Hepatocyte (in vitro differentiated cells): ENCODE measurements around the gene FXYD1.

Experiments
- EZH2 ChIP-seq: fragments of 200-600 bp; sonication (generic); IDR thresholded peaks from 2 replicates; pipeline ENCODE4 v1.6.1; 2016; ENCODE audit warnings: antibody characterized with exemption, mild to moderate bottlenecking, borderline replicate concordance
- EZH2phosphoT487 ChIP-seq: fragments of 200-600 bp; sonication (generic); IDR thresholded peaks from one replicate; pipeline ENCODE4 v1.6.1; 2018; ENCODE audit warnings: antibody characterized with exemption, mild to moderate bottlenecking, low read depth, moderate library complexity; ENCODE audit not compliant: unreplicated experiment, severe bottlenecking
- TF ChIP-seq, protein P1 (sequence below): fragments of 200-600 bp; sonication (generic); IDR thresholded peaks from 2 replicates; pipeline ENCODE4 v1.5.1; 2016; ENCODE audit warnings: antibody characterized with exemption, mild to moderate bottlenecking; ENCODE audit not compliant: poor library complexity

DNA sequence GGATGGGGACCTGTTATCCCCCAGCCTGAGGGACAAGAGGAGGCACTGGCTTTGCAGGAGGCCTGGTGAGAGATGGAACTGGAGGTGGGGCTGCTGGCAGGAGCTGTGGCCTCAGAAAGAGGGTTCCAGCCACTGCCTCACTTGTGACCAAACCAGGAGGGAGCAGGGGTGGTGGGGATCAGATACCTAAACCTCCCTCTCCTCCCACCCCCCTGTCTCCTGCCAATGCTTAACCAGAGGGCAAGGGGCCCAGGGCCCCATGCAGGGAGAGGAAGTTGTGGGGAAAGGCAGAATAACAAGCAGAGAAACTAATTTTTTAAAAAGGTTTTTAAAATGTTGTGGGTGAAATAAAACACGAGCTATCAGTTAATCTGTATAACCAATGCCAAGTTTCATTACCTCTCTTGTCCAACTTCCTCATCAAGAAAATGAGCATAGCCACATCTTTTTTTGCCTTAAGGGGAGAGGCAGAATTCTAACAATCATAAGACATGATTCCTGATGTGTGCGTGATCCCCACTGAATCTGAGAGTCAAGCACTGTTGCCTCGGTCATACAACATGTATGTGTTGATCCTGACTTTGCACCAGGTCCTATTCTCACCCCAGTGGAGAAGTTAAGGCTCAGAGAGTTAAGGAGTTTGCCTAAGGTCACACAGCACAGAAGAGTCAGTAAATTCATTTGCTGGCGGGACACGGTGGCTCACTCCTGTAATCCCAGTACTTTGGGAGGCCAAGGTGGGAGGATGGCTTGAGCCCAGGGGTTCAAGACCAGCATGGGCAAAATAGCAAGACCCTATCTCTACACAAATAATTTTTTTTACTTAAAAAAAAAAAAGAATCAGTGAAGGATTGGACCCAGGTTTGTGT lies 28.9 kb downstream of the FXYD1 start:
- TF ChIP-seq, protein P1, sequence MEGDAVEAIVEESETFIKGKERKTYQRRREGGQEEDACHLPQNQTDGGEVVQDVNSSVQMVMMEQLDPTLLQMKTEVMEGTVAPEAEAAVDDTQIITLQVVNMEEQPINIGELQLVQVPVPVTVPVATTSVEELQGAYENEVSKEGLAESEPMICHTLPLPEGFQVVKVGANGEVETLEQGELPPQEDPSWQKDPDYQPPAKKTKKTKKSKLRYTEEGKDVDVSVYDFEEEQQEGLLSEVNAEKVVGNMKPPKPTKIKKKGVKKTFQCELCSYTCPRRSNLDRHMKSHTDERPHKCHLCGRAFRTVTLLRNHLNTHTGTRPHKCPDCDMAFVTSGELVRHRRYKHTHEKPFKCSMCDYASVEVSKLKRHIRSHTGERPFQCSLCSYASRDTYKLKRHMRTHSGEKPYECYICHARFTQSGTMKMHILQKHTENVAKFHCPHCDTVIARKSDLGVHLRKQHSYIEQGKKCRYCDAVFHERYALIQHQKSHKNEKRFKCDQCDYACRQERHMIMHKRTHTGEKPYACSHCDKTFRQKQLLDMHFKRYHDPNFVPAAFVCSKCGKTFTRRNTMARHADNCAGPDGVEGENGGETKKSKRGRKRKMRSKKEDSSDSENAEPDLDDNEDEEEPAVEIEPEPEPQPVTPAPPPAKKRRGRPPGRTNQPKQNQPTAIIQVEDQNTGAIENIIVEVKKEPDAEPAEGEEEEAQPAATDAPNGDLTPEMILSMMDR, result no peak
- no peak for TF ChIP-seq EZH2
- no peak for TF ChIP-seq EZH2phosphoT487
